Memory B cell (primary cell): ENCODE measurements around the gene UBAC2.

Source experiments
- ATAC-seq: fragments of 150-1000 bp; cut with Tn5 transposase; 2 replicates; pipeline ENCODE4 v1.10.0; 2021; ENCODE audit warnings: low read depth, mild to moderate bottlenecking, moderate library complexity
- DNase-seq, 2 donors: peaks; one replicate each; pipeline ENCODE4 v3.0.0; 2022; ENCODE audit warnings: low spot score in 2 of 2
- H3K27ac Mint-ChIP-seq: one replicate; pipeline ENCODE4 v1.8.0; 2022; ENCODE audit warnings: mild to moderate bottlenecking, moderate library complexity, mixed read lengths
- H3K27me3 Mint-ChIP-seq: one replicate; pipeline ENCODE4 v1.8.0; 2022; ENCODE audit warnings: mixed read lengths
- H3K36me3 Mint-ChIP-seq: one replicate; pipeline ENCODE4 v1.8.0; 2022; ENCODE audit warnings: mild to moderate bottlenecking, mixed read lengths
- H3K4me1 Mint-ChIP-seq: one replicate; pipeline ENCODE4 v1.8.0; 2022; ENCODE audit warnings: mixed read lengths
- H3K4me3 Mint-ChIP-seq: one replicate; pipeline ENCODE4 v1.8.0; 2022; ENCODE audit warnings: mild to moderate bottlenecking, moderate library complexity, mixed read lengths
- H3K9me3 Mint-ChIP-seq: one replicate; pipeline ENCODE4 v1.8.0; 2022; ENCODE audit warnings: mixed read lengths

The UBAC2 gene

DNA sequence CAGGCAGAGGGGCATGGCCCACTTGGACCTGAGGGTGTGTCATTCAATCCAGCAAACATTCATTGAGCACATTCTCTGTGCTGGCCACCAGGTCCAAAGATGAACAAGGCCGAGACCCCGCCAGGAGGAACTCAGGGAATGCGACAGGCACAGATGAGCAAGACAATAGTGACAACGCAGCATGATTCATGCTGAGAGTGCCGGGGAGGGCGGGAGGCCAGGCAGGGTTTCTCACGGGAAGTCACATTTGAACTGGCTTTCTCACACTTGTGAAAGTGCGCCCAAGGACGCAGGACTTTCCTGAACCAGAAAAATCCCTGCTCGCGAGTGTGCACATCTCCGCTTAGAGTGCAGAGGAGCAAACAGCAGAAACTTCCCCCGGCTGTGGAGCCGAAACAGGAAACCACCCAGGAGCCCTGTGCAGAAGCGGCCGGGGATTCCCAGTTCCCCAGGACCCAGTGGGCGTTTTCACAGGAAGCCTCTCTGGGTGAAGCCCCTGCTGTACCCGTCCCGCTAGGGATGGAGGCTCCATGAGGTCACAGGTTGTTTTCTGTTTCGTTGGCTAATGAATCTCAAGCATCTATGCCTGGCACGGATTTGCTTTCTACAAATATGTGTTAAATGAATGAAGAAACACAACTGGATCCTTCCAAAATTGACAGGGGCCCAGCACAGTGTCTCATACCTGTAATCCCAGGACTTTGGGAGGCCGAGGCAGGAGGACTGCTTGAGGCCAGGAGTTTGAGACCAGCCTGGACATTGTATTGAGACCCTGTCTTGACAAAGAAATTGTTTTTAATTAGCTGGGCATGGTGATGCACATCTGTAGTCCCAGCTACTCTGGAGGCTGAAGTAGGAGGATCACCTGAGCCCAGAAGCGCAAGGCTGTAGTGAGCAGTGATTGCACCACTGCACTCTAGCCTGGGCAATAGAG is 232.2 kb downstream of the UBAC2 start:
- ATAC-seq (peak; percentile 66), DNase-seq (peak; percentile 62 to 76)
- no peaks in the 10 kb centered on the region for H3K27me3 Mint-ChIP-seq
- H3K4me3 Mint-ChIP-seq: peak overlapping the region; percentile 76
- peaks cover 3% of the 10 kb centered on the region for H3K36me3 Mint-ChIP-seq
- H3K27ac Mint-ChIP-seq: peak overlapping the region; percentile 99
- H3K9me3 Mint-ChIP-seq: peaks cover 5% of the 10 kb centered on the region
- peaks cover 44% of the 10 kb centered on the region for H3K4me1 Mint-ChIP-seq

DNA sequence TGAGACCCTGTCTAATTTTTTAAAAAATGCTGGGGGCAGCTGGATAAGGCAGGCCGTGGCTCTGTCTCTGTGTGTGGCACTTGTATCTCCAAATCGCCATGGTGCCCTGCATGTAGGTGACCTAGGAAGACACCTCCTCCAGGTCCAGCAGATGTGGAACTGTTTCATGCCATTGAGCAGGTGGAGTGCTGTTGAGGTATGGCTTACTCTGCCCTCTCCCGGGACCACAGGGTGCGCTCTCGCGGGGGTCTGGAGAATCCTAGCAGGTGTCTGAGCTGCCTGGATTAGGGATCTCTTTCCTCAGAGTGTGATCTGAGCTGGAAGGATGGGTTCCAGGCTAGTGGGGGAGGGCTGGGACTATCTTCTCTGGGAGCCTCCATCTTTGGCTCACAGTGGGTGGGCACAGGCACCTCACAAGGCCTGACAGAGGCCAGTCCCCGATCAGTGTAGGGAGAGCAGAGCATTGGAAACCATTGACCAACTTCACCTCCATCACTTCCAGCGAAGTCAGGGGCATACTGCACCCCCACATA is 233.0 kb downstream of the UBAC2 start:
- ATAC-seq (no peak), DNase-seq (no peak)
- peak overlapping the region; percentile 76 for H3K4me3 Mint-ChIP-seq
- peaks cover 49% of the 10 kb centered on the region for H3K4me1 Mint-ChIP-seq
- no peaks in the 10 kb centered on the region for H3K27me3 Mint-ChIP-seq
- peak overlapping the region; percentile 99 for H3K27ac Mint-ChIP-seq
- peaks cover 3% of the 10 kb centered on the region for H3K36me3 Mint-ChIP-seq
- peaks cover 3% of the 10 kb centered on the region for H3K9me3 Mint-ChIP-seq

DNA sequence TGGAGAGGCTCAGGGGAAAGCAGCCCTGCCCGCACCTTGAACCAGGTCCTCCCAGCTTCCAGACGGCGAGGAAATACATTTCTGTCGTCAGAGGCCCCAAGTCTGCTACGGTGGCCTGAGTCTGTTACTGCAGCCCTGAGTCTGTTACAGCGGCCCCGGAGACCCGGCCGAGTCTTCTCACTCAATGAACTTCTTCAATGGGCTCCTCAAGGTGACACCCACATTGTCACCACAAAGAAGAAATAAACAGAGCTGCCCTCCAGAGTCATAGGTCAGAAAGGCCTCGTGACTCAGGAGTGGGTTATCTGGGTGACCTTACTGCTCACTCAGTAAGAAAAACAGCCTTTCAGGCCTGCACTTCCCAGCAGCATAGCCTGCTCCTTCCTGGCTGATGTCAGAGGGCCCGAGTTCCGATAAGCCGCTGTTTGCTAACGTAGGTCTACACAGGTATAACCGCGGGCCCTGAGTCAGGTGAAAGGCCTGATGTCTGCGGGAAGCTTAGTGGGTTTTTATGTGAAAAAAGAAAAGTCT is 233.7 kb downstream of the UBAC2 start:
- Mint-ChIP-seq H3K4me3 (peak overlapping the region; percentile 34), H3K27me3 (no peaks in the 10 kb centered on the region), H3K4me1 (peaks cover 54% of the 10 kb centered on the region), H3K9me3 (peaks cover 3% of the 10 kb centered on the region), H3K36me3 (peaks cover 3% of the 10 kb centered on the region), H3K27ac (peak overlapping the region; percentile 99)
- ATAC-seq: peak; percentile 36
- DNase-seq: peak; percentile 43 to 46

DNA sequence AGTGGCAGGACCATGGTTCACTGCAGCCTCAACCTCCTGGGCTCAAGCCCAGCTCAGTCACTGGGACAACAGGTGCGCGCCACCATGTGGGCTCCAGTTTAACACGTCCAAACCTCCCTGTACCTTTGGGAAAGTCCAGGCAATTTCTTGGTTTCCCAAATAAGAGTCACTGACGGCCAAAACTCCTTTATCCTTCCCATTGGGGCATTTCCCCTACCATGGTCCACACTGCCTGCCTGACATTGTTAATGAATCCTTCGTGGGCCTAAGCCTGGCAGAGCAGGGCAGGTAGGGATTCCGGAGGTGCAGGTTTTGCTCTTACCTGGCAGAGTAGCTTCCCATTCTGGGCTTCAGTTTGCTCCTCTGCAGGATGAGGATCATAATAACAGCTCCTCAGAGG is 234.5 kb downstream of the UBAC2 start:
- DNase-seq (no peak), ATAC-seq (no peak)
- Mint-ChIP-seq H3K27me3 (no peaks in the 10 kb centered on the region), H3K9me3 (peaks cover 3% of the 10 kb centered on the region), H3K27ac (peak overlapping the region; percentile 99), H3K4me1 (peaks cover 51% of the 10 kb centered on the region), H3K36me3 (peaks cover 3% of the 10 kb centered on the region), H3K4me3 (no peak overlapping the region)

DNA sequence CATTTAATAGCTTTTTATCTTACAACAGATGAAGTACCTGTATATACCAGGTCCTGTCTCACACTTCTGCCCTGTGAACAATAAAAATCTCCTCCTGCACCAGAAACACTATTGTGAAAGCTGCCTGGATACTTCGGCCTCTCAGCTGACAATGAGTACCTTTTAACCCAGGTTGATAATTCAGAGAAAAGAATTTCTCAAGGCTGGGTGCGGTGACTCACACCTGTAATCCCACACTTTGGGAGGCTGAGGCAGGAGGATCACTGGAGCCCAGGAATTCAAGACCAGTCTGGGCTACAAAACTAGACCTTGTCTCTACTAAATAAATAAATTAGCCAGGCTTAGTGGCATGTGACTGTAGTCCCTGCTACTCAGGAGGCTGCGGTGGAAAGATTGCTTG is 235.3 kb downstream of the UBAC2 start:
- DNase-seq (no peak), ATAC-seq (no peak)
- Mint-ChIP-seq H3K36me3 (peaks cover 3% of the 10 kb centered on the region), H3K4me1 (peaks cover 50% of the 10 kb centered on the region), H3K27me3 (no peaks in the 10 kb centered on the region), H3K4me3 (no peak overlapping the region), H3K27ac (peak overlapping the region; percentile 99), H3K9me3 (peaks cover 3% of the 10 kb centered on the region)
